GM12878 (cell line): ENCODE data around the gene SQSTM1. TPM values are rescaled to one million over a fixed set of nuclear protein-coding genes. Genes with fewer than 3 reads are reported as not detected.

Experiments used
- ATAC-seq: fragments of 200-7000 bp; cut with Tn5 transposase; 3 replicates; pipeline ENCODE4 v1.9.1; 2020; ENCODE audit warnings: mild to moderate bottlenecking, moderate library complexity
- BruUV-seq: library from RNA; stranded (reverse); fragments of 400-500 nt; replicated peaks from 2 replicates; lab custom pipeline; 2021; lab: Mats Ljungman, UMichigan
- CTCF ChIA-PET: fragments of 300-600 bp; sonication (Branson Sonifier 250); formaldehyde crosslinking; extraction: SDS; loops from one replicate; lab custom pipeline; 2021; ENCODE audit warnings: inconsistent platforms; lab: Yijun Ruan, JAX
- POLR2A ChIA-PET: fragments of 350-600 bp; formaldehyde crosslinking; extraction: SDS; loops from one replicate; lab custom pipeline; 2021; ENCODE audit warnings: inconsistent platforms; lab: Charles Lee
- RAD21 ChIA-PET: fragments of 300-600 bp; sonication (Branson Sonifier 250); formaldehyde crosslinking; loops from one replicate; lab custom pipeline; 2023; ENCODE audit warnings: antibody characterized with exemption; ENCODE audit not compliant: unreplicated experiment; lab: Charles Lee
- SMC1A ChIA-PET: fragments of 300-600 bp; sonication (Branson Sonifier 250); formaldehyde crosslinking; loops from one replicate; lab custom pipeline; 2023; ENCODE audit not compliant: unreplicated experiment, uncharacterized antibody; lab: Charles Lee
- DNase-seq: peaks from one replicate; pipeline ENCODE4 v3.0.0-alpha.2; 2011; ENCODE audit warnings: low read depth, low spot score
- FAIRE-seq: peaks from 3 replicates; lab custom pipeline; 2011; peaks lifted over from hg19 to GRCh38; lab: Jason Lieb, UNC
- H2AFZ ChIP-seq: 2 replicates; pipeline ENCODE4 v1.6.0; 2011; ENCODE audit warnings: low read depth, low read length, control low read depth; ENCODE audit not compliant: control insufficient read depth
- H3K27ac ChIP-seq: 2 replicates; pipeline ENCODE4 v1.5.1; 2011; ENCODE audit warnings: control low read depth; ENCODE audit not compliant: control insufficient read depth, insufficient read depth
- H3K27me3 ChIP-seq, 2 experiments: replicated peaks in 1 of 2; 2 replicates each; pipeline versions ENCODE4 v1.6.0 to v1.6.1; 2011; ENCODE audit warnings: low read length in 1 of 2; ENCODE audit not compliant: control insufficient read depth in 2 of 2, insufficient read depth in 2 of 2
- H3K36me3 ChIP-seq, 2 experiments: 2 replicates each; pipeline ENCODE4 v1.5.1; 2011; ENCODE audit warnings: low read length in 1 of 2; ENCODE audit not compliant: control insufficient read depth in 2 of 2, insufficient read depth in 2 of 2
- H3K4me1 ChIP-seq: 2 replicates; pipeline ENCODE4 v1.6.1; 2011; ENCODE audit warnings: mild to moderate bottlenecking, low read length, moderate library complexity, mixed read lengths; ENCODE audit not compliant: control insufficient read depth, insufficient read depth
- H3K4me2 ChIP-seq: 2 replicates; pipeline ENCODE4 v1.6.0; 2011; ENCODE audit warnings: control low read depth; ENCODE audit not compliant: control insufficient read depth, insufficient read depth
- H3K4me3 ChIP-seq: fragments of 200-600 bp; sonication (generic); 2 replicates; pipeline ENCODE4 v1.5.1; 2016
- H3K79me2 ChIP-seq: 2 replicates; pipeline ENCODE4 v1.6.0; 2011; ENCODE audit warnings: low read length; ENCODE audit not compliant: control insufficient read depth, insufficient read depth
- H3K9ac ChIP-seq: 2 replicates; pipeline ENCODE4 v1.8.0; 2011; ENCODE audit warnings: low read length, control low read depth, mixed read lengths; ENCODE audit not compliant: control insufficient read depth, insufficient read depth
- H3K9me3 ChIP-seq: replicated peaks from 3 replicates; pipeline ENCODE4 v1.5.1; 2011; ENCODE audit warnings: mild to moderate bottlenecking, low read length; ENCODE audit not compliant: control insufficient read depth, insufficient read depth
- H4K20me1 ChIP-seq: 2 replicates; pipeline ENCODE4 v1.6.0; 2011; ENCODE audit not compliant: control insufficient read depth, insufficient read depth
- BMI1 ChIP-seq: fragments of 450-650 bp; IDR thresholded peaks from 2 replicates; pipeline ENCODE4 v1.6.1; 2016; ENCODE audit warnings: mild to moderate bottlenecking, moderate library complexity, borderline replicate concordance
- E2F4 ChIP-seq: IDR thresholded peaks from 2 replicates; pipeline ENCODE4 v1.6.1; 2012; ENCODE audit warnings: low read depth, low read length, improper control_type of control experiment
- FOS ChIP-seq: IDR thresholded peaks from 3 replicates; pipeline ENCODE4 v1.6.1; 2011; ENCODE audit warnings: borderline replicate concordance; ENCODE audit not compliant: insufficient read length; ENCODE audit errors: extremely low read depth
- HCFC1 ChIP-seq: fragments of 150-350 bp; IDR thresholded peaks from 2 replicates; pipeline ENCODE4 v1.6.1; 2014; ENCODE audit warnings: low read length
- MYC ChIP-seq: IDR thresholded peaks from 2 replicates; pipeline ENCODE4 v1.6.1; 2011; ENCODE audit warnings: mild to moderate bottlenecking, low read length, moderate library complexity, inconsistent platforms; ENCODE audit not compliant: insufficient read depth, insufficient replicate concordance, insufficient read length, severe bottlenecking
- RAD51 ChIP-seq: fragments of 450-650 bp; IDR thresholded peaks from 2 replicates; pipeline ENCODE4 v1.6.1; 2016; ENCODE audit warnings: moderate library complexity, mild to moderate bottlenecking, inconsistent platforms
- RUNX3 ChIP-seq: IDR thresholded peaks from 2 replicates; pipeline ENCODE4 v1.6.1; 2012; ENCODE audit warnings: low read length, inconsistent platforms
- SP1 ChIP-seq: IDR thresholded peaks from one replicate; pipeline ENCODE4 v1.6.1; 2011; ENCODE audit warnings: low read depth, low read length
- SUZ12 ChIP-seq: fragments of 200-600 bp; sonication (generic); IDR thresholded peaks from one replicate; pipeline ENCODE4 v1.6.1; 2018; ENCODE audit warnings: antibody characterized with exemption, mild to moderate bottlenecking; ENCODE audit not compliant: unreplicated experiment
- WRNIP1 ChIP-seq: IDR thresholded peaks from 2 replicates; pipeline ENCODE4 v1.6.1; 2011; ENCODE audit warnings: low read depth, low read length, improper control_type of control experiment, borderline replicate concordance
- ZBTB4 ChIP-seq: fragments of 450-650 bp; formaldehyde crosslinking; IDR thresholded peaks from 2 replicates; pipeline ENCODE4 v1.4.0; 2022; ENCODE audit warnings: mild to moderate bottlenecking, moderate library complexity
- ZNF217 ChIP-seq: fragments of 450-650 bp; IDR thresholded peaks from 2 replicates; pipeline ENCODE4 v1.6.1; 2017; ENCODE audit warnings: antibody characterized with exemption, mild to moderate bottlenecking
- ZNF24 ChIP-seq: fragments of 450-650 bp; IDR thresholded peaks from 2 replicates; pipeline ENCODE4 v1.6.1; 2017; ENCODE audit warnings: antibody characterized with exemption, mild to moderate bottlenecking
- ZSCAN29 ChIP-seq: fragments of 450-650 bp; IDR thresholded peaks from 2 replicates; pipeline ENCODE4 v1.6.1; 2017; ENCODE audit warnings: mild to moderate bottlenecking, moderate library complexity
- WGBS: methylation state at CpG from one replicate; pipeline ENCODE4 v1.1.6; 2016; ENCODE audit warnings: low lambda C conversion rate; ENCODE audit not compliant: insufficient replicate concordance, insufficient coverage; ENCODE audit errors: missing lambda C conversion rate; 5-methylcytosine and 5-hydroxymethylcytosine counted together
- in situ Hi-C: fragments of 300-500 bp; cut with MboI; formaldehyde crosslinking; loops from 9 replicates; pipeline ENCODE4 v1.14.3; 2018; ENCODE audit warnings: mixed read lengths
- intact Hi-C: fragments of 100-400 bp; cut with micrococcal nuclease; formaldehyde crosslinking; loops from one replicate; pipeline ENCODE4 v1.14.2; 2022; ENCODE audit not compliant: unreplicated experiment
- polyA plus RNA-seq, 11 experiments: library from polyadenylated mRNA; depleted of rRNA in 4 of 11; unstranded in 6 of 11; stranded (reverse) in 5 of 11; fragments of >200 nt; fragmentation: Nextera tagmentation in 4 of 11; fragmentation: Illumina TruSeq in 1 of 11; extraction: Ambion mirVana in 4 of 11; extraction: Trizol in 1 of 11; gene quantifications; 1 replicate in 1 of 11; 2 replicates in 10 of 11; pipeline versions ENCODE4 v1.2.1 to v1.2.3, GENCODE V29; 2011 to 2016; ENCODE audit warnings: inconsistent platforms in 2 of 11, missing spikeins in 2 of 11, low read depth in 1 of 11
- total RNA-seq, 4 experiments: library from RNA; depleted of rRNA in 3 of 4; stranded (reverse); fragments of >200 nt in 3 of 4; fragmentation: Illumina TruSeq in 1 of 4; extraction: Trizol in 1 of 4; gene quantifications; 2 replicates each; pipeline versions ENCODE4 v1.2.1 to v1.2.3, GENCODE V29; 2013 to 2021

The SQSTM1 gene
- total and polyA plus RNA-seq, 10 of the 15 experiments (the other 5 are each of a cell fraction or from before 2014, with no cell fraction given): 6.3 to 138 (median 62.1) TPM

GRCh38 chr5:179886190-179886911 lies 65.6 kb downstream of the SQSTM1 start:
- RAD21 ChIA-PET: no interaction called here
- in situ Hi-C loops: no loop called here
- TF ChIP-seq WRNIP1 (no peak), SUZ12 (no peak), SP1 (no peak), RUNX3 (no peak), ZNF24 (no peak)
- TF ChIP-seq, all 136 proteins: peak for 0
- Histone ChIP-seq H3K4me1 (no peaks in the 10 kb centered on the region), H3K4me2 (no peak overlapping the region), H3K27ac (no peak overlapping the region), H3K27me3 (no peaks in the 10 kb centered on the region), H3K9ac (no peak overlapping the region), H3K36me3 (peaks cover 20 to 21% of the 10 kb centered on the region in 2 experiments), H2AFZ (no peak overlapping the region), H3K4me3 (no peak overlapping the region), H4K20me1 (no peaks in the 10 kb centered on the region), H3K79me2 (no peaks in the 10 kb centered on the region), H3K9me3 (peaks cover 16% of the 10 kb centered on the region)
- no TSS peak for BruUV-seq
- no peak for ATAC-seq
- POLR2A ChIA-PET: no interaction called here
- 93% methylated on average over 14 of the region's 14 CpGs for WGBS
- FAIRE-seq: no peak
- CTCF ChIA-PET: interaction anchor here (1.5 kb wide), 1 partner anchor 84 kb away, joined by 4 read pairs; no protein-coding TSS in a partner anchor
- DNase-seq: no peak
- intact Hi-C loops: no loop called here
- SMC1A ChIA-PET: no interaction called here

GRCh38 chr5:179887095-179887494 lies 66.4 kb downstream of the SQSTM1 start:
- 95% methylated on average over 11 of the region's 11 CpGs for WGBS
- no peak for DNase-seq
- Histone ChIP-seq H3K4me3 (no peak overlapping the region), H3K9me3 (peaks cover 16% of the 10 kb centered on the region), H3K36me3 (peaks cover 21 to 24% of the 10 kb centered on the region in 2 experiments), H3K9ac (no peak overlapping the region), H3K79me2 (no peaks in the 10 kb centered on the region), H4K20me1 (no peaks in the 10 kb centered on the region), H3K4me1 (no peaks in the 10 kb centered on the region), H3K27ac (no peak overlapping the region), H3K4me2 (no peak overlapping the region), H2AFZ (no peak overlapping the region), H3K27me3 (no peaks in the 10 kb centered on the region)
- no TSS peak for BruUV-seq
- in situ Hi-C loops: no loop called here
- ChIA-PET POLR2A (no interaction called here), CTCF (interaction anchor here (1.5 kb wide), 1 partner anchor 85 kb away, joined by 4 read pairs; no protein-coding TSS in a partner anchor), RAD21 (no interaction called here), SMC1A (no interaction called here)
- ATAC-seq: no peak
- intact Hi-C loops: no loop called here
- no peak for FAIRE-seq
- no peak for TF ChIP-seq ZBTB4 (CRISPR knock-in tag)
- no peak for TF ChIP-seq FOS
- TF ChIP-seq MYC: no peak
- TF ChIP-seq ZSCAN29: no peak
- TF ChIP-seq E2F4: no peak
- TF ChIP-seq HCFC1: no peak
- TF ChIP-seq RAD51: no peak
- TF ChIP-seq BMI1: no peak
- TF ChIP-seq ZNF217: no peak
